Renal cortex interstitium (tissue), 11 donors: Measurements from ENCODE around the gene BTAF1. TPM values are rescaled to one million over a fixed set of nuclear protein-coding genes. Genes with fewer than 3 reads are reported as not detected.
A peak's percentile ranks its signal among the peaks of the same experiment; 100 is the strongest.

Source experiments
- DNase-seq, 11 donors: peaks; one replicate each; pipeline ENCODE4 v3.0.0-alpha.2; 2013; ENCODE audit warnings: low read depth in 9 of 11, low spot score in 4 of 11; ENCODE audit errors: extremely low read depth in 1 of 11
- polyA plus RNA-seq, 3 donors: library from polyadenylated mRNA; unstranded; fragments of 120-200 nt; gene quantifications; one replicate each; pipeline ENCODE4 v1.2.1, GENCODE V29; 2013; ENCODE audit not compliant: insufficient read length in 3 of 3

The BTAF1 gene
- polyA plus RNA-seq, 3 donors: 45.5 to 56.3 (median 53.7) TPM

- no peak for DNase-seq
Observed at GRCh38 chr10:91955114-91955513, 31.5 kb downstream of the BTAF1 start.

GRCh38 chr10:91957091-91957490 is 33.5 kb downstream of the BTAF1 start:
- no peak for DNase-seq

GRCh38 chr10:91969297-91969696 is 45.7 kb downstream of the BTAF1 start:
- DNase-seq: no peak

- no peak for DNase-seq
Observed at GRCh38 chr10:91974960-91975359, 51.4 kb downstream of the BTAF1 start.

GRCh38 chr10:91975438-91975837 is 51.9 kb downstream of the BTAF1 start:
- DNase-seq: no peak

GRCh38 chr10:91976317-91977051 is 52.9 kb downstream of the BTAF1 start:
- no peak for DNase-seq

- no peak for DNase-seq
Observed at GRCh38 chr10:91977491-91977890, 53.9 kb downstream of the BTAF1 start.

GRCh38 chr10:91978585-91978984 is 55.0 kb downstream of the BTAF1 start:
- no peak for DNase-seq

GRCh38 chr10:91980319-91980718 is 56.7 kb downstream of the BTAF1 start:
- DNase-seq: no peak

GRCh38 chr10:91983416-91983815 is 59.8 kb downstream of the BTAF1 start:
- no peak for DNase-seq

GRCh38 chr10:91987397-91988037 is 63.9 kb downstream of the BTAF1 start:
- DNase-seq: no peak

GRCh38 chr10:91992031-91992430 is 68.5 kb downstream of the BTAF1 start:
- no peak for DNase-seq

GRCh38 chr10:91996266-91996665 is 72.7 kb downstream of the BTAF1 start:
- no peak for DNase-seq

GRCh38 chr10:92001581-92001980 is 78.0 kb downstream of the BTAF1 start:
- no peak for DNase-seq

- no peak for DNase-seq
Observed at GRCh38 chr10:92001995-92002394, 78.4 kb downstream of the BTAF1 start.

- no peak for DNase-seq
Observed at GRCh38 chr10:92003258-92003657, 79.7 kb downstream of the BTAF1 start.

- DNase-seq: no peak
Observed at GRCh38 chr10:92005978-92006377, 82.4 kb downstream of the BTAF1 start.

- no peak for DNase-seq
Observed at GRCh38 chr10:92009445-92009844, 85.9 kb downstream of the BTAF1 start.

- no peak for DNase-seq
Observed at GRCh38 chr10:92010047-92010735, 86.6 kb downstream of the BTAF1 start.

GRCh38 chr10:92011560-92012214 is 88.1 kb downstream of the BTAF1 start:
- DNase-seq: peak in 1 of 11 donors; percentile 3
